SK-N-MC (cell line): ENCODE results near the gene AQP2.
A peak's percentile ranks its signal among the peaks of the same experiment; 100 is the strongest.

ENCODE experiments used
- EZH2 ChIP-seq: fragments of 200-600 bp; sonication (generic); IDR thresholded peaks from one replicate; pipeline ENCODE4 v1.6.1; 2017; ENCODE audit warnings: antibody characterized with exemption
- FOXP2 ChIP-seq: optimal IDR thresholded peaks from 2 replicates; pipeline ENCODE3; 2011; ENCODE audit warnings: mild to moderate bottlenecking, moderate library complexity; ENCODE audit not compliant: insufficient read depth; ENCODE audit errors: extremely low read length, control extremely low read depth
- POLR2AphosphoS5 ChIP-seq: IDR thresholded peaks from 2 replicates; pipeline ENCODE4 v1.6.1; 2012; ENCODE audit warnings: mild to moderate bottlenecking, low read depth, low read length, borderline replicate concordance

DNA sequence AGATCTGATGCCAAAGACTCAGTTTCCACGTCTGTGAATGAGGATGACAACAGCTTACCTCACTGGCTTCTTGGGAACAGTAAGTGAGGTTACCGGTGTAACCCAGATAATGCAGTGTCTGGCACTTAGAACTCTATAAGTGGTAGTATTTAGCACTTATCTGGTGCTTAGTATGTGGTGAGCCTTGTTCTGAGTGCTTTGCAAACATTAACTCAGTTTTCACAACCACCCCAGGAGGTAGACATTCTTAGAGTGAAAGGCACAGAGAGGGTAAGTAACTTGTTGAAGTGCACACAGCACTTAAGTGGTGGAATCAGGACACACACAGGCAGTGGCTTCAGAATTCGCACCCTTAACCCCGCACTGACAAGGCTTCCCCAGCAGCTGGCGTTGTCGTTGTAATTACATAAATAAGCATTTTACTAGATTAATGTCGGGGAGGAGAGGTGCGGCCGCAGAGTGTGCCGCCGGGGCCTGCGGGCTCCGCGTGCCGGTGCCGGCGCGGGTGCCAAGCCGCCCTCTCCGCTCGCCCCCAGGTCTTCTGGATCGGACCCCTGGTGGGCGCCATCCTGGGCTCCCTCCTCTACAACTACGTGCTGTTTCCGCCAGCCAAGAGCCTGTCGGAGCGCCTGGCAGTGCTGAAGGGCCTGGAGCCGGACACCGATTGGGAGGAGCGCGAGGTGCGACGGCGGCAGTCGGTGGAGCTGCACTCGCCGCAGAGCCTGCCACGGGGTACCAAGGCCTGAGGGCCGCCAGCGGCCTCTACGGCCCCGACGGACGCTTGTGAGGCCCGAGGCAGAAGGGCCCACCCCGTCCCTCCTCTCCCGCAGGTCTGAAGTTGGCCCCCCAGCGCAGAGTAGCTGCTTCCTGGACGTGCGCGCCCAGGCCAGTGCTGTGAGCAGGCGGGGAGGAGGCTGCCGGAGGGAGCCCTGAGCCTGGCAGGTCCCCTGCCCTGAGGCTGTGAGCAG is 4.6 kb downstream of the AQP2 start:
- TF ChIP-seq POLR2AphosphoS5 = no peak
- TF ChIP-seq EZH2 = peak; percentile 67
- no peak for TF ChIP-seq FOXP2
